GM18498 (cell line): Measurements from ENCODE around the gene ONECUT1.

ENCODE experiments used
- ATAC-seq: cut with Tn5 transposase; IDR thresholded peaks from one replicate; pipeline ENCODE4 v1.9.1; 2021; ENCODE audit warnings: mild to moderate bottlenecking, moderate library complexity; ENCODE audit not compliant: unreplicated experiment

The ONECUT1 gene

DNA sequence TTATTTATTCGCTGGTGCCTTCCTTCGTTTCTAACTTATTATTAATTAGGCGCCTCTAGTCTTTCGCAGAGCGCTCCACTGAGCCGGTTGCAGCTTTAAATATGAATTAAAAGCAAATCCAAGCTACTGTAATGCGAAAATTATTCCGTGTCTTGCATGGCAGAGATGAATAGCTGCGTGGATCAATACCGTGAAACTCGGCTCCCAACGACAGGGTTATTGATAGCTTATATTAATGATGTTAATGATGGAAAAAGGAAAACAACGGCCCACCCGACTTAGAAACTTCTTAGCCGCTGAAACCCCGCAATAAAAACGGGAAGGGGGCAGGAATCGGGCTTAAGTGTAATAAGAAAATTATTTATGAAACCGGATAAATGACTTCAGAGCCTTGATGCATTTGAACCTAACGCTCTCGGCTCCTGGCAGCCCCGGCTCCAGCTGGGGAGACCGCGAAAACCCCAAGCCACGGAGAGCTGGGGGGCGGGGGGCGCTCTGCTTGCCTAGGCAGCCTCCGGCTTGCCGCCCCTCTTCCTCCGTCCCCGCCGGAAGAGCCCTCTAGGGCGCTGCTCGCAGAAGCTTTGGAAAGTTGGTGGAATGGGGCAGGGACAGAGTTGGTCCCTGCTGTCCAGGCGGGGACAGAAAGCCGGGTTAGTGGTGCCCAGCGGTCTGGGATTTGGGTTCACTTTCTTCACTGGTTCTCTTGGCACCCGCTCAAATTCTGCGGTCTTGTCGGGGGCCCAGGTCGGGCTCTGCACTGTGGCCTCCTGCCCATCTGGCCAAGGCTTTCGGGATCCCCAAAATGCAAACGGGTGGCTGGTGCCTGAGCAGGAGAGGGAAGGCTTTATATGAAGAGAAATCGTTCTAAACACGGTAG is 7.7 kb upstream of the ONECUT1 start:
- ATAC-seq, result no peak

DNA sequence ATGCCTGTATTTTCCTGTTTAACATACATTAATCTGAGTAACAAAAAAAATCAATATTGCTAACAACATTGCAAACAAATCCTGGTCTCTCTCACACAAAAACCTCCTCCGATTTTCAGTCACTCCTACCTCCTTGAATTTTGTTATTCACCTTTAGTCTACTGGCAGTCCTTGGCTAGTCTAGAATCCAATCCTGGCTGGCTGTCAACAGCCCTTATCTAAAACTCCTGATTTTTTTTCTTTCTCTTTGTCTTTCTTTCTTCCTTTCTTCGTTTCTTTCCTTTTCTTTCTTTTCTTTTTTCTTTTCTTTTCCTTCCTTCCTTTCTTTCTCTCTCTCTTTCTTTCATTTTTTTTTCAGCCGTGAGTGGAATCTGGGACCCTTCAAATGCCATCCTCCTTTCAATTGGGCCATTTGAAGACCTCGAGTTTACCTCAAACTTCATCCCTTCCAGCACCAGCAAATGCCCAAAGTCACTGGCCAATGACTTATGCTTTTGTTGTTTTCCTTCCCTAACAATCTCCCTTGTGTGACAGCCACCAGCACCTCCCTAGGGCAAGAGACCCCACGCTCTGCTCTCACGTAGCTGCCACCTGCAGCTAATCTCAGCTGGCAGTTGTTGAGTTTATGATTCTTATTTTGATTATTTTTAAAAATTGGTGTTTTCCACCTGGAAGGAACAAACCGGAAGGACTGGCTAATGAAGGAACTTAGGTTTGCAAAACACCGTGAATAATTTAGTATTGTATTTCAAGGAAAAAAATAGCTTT is 6.8 kb upstream of the ONECUT1 start:
- no peak for ATAC-seq

DNA sequence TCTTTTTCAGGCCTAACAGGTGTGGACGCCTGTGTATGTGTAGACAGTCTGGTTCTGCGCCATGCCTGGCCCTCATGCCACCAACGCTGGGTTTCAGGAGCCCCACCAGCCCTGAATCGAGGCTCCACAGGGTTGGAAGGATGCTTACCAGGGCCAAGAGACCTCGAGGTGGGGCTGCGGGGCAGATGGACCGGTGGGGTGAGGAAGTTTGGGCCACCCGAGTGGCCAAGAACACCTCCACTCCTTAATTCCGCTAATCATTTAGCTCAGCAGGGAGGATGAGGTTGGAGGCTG is 6.0 kb upstream of the ONECUT1 start:
- ATAC-seq, result no peak

DNA sequence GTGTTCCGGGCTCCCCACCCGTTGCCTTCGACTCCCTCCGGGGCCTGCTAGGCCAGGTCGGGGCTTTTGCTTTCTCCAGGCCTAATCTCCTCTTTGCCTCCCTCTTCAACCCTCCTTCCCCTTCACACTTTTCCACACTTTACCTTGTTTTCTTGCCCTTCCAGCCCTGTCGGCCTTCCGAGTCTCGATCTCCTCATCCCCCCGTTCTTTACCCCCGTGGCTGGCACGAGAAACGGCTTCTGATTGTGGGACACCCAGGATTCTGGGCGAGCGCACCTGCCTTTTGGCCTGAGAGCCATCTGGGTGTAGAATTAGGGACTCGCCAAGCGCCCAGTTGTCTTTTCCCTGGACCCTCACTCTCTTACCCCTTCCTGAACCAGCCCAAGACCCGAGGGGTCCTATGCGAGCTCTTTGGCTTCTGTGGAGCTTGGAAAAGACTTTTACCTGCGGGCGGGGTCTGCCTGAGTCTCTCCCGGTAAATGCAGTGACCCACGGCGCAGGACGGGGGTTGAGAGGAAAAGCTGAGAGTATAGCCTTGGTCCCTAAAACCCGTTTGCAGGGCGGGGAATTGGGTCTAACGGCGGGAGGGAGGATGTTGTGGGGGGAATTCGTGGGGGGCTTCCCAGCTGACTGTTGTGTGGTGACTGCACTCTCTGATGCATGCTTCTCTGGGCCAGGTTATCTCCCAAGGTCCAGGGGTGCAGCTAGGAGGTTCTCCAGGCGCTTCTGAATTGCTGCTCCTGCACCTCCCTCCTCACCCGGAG is 5.5 kb upstream of the ONECUT1 start:
- ATAC-seq, result no peak

DNA sequence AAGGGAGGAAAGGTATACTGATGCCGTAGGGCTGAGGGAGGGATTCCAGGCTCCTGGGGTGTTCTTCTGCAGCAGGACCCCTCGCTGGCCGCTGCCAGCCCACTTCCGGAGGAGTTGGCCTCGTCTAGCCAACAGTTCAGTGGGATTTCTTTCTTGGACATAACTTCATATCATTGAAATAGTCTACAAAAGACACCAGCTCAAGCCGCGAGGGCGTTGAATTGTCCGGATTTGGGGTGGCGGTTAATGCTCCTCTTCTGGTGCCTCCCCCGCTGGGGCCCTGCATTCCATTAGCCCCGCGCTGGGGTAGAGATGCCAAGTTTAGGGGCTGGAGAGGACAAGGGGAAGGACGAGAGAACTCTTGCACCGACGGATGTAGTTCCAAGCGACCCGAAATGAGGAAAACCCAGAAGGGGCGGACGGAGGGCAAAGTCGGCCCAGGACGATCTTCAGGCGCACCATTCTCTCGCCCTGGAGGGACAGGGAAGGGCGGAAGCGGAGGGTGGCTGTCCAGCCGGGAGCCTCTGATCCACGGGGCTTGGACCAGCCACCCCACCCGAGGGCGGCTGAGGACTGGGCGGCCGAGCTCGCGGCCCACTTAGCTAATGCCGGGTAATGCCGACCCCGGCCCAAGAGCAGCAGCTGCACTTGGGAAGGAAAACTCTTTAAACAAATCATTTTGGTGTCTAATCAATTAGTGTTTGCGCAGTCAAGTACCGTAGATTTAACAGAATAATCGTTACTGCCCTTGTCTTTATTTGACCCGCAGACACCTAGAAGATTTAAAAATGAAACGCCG is 4.7 kb upstream of the ONECUT1 start:
- no peak for ATAC-seq

DNA sequence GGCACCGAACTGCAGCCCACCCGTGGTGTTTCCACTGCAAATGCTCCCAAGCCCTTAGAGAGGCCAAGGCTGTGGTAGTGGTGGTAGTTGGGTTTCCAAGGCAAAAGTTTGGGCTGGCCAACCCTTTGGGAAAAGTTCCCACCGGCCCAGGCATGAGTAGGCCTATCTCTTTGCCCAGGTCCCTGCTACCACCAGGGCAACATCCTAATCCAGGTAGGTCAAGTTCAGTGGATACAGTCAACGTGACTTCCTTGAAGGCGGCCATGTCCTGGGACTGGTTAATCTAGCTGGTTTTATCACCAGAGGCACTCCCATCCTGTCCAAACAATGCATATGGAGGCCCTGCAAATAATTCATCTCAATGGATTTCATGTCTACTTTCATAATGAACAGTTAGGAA is 1.6 kb upstream of the ONECUT1 start:
- no peak for ATAC-seq

DNA sequence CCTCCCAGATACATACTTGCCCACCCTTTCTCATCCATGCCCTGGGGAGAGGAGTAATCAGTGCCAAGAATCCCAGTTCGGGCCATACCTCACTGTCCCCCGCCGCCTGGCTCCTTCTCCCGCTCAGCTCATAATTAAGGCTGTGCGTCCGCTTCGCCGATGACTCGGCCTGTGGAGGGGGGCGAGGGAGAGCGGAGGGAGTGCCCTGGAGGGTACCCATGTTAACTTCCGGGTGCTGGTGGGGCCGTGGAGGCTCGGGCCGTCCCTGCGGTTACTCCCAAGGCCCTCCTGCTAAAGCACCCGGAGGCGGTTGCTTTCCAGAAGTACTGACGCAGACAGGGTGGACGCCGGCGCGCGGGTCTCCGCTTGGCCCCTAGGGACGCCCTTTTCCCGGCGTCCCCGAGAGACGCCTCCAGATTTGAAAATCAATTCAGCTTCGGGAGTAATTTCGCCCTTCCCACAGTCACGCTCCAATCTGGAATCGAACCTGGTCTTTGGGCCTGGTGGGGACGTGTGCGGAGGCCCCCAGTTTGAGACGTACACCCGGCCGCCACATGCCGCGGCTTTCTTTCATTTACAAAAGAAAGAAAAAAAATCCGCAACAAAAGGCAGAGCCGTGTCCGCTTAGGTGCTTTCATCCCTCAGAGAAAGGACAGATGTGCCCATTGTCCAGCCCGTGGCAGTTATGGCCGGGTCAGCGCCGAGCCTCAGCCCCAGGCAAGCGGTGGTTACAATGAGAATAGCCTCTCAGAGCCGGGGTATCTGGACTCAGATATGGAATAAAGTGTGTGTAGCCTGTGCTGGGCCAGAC is 1.0 kb upstream of the ONECUT1 start:
- no peak for ATAC-seq

DNA sequence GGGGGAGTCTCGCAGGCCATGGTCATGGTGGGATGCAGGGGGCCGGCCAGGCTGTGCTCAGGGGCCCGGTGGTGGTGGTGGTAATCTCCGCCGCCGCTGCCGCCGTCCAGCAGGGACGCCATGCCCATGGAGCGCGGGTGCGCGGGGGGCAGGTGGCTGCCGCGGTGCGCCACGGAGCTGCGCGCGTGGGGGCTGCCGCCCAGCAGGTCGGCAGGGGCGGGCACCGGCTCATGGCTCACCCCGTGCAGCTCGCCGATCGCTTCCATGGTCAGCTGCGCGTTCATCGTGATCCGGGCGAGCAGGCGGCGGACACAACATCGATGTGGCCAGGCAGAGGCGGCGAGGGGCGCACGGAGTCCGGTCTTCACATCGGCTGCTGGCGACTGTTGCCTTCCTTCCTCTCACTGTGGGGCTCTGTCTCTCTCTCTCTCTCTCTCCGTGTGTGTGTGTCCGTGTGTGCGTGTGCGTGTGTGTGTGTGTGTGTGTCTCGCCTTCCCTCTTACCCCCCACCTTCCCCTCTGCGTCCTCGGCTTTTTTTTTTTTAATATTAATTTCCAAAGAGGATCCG is 451 bp downstream of the ONECUT1 start:
- no peak for ATAC-seq

DNA sequence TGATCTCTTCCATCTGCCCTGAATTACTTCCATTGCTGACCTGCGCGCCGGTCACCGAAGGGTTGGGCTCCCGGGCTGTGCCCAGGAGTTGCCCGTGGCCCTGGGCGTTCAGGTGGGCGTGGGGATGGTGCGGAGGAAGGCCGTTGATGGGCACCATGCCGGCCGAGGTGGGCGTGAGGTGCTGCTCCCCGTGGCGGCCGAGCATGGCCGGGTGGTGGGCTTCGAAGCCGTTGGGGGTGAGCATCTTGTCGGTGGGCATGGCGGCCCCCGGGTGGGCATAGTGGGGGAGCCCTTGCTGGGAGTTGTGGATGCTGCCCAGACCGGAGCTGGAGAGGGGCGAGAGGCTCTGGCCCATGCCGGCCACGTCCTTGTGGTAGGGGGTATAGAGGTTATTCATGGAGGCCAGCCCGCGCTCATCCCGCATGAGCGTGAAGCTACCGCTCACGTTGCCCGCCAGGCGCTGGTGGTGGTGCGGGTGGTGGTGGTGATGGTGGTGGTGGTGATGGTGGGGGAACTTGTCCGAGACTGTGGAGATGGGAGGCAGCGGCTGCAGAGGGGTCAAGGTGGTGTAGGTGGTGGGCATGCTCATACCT is 1.0 kb downstream of the ONECUT1 start:
- ATAC-seq, result no peak

DNA sequence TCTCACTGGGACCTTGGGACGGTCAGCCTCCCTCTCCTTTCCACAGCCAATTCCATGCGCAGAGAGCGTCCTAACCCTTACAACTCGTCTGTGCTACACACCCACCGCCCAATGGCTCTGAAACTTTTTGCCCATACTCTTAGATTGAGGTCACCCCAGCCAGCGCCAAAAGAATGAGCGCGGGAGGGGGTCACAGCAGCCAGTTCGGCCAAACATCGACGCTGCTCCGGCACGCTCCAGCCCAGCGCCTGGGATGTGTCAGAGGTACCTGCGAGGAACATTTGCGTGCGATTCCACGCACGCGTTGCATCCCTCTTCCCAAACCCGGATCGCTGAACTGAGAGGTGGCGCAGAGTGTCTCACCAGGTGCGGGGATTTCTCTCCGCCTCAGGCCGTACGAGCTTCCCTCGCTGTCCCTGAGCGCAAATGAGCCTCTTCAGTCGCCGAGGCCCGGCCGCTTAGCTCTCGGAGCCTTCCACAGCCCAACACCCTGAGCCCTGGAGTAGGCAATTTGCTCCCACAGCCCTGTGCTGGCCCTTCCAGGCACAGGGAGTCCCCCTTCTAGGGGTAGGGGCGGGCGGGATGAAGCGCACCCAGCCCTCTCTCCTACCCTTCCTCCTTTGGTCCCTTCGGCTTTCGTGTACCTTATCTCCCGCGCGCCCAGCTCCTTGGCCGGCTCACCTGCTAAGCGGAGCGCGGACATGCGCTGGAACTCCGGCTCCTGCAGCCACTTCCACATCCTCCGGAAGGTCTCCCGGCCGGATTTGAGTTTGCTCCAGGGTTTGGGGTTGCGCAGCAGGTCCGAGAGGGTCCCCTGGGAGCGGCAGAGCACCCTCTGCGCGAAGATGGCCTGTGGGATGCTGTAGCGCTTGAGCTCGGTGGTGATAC is 1.8 kb downstream of the ONECUT1 start:
- ATAC-seq, result no peak

DNA sequence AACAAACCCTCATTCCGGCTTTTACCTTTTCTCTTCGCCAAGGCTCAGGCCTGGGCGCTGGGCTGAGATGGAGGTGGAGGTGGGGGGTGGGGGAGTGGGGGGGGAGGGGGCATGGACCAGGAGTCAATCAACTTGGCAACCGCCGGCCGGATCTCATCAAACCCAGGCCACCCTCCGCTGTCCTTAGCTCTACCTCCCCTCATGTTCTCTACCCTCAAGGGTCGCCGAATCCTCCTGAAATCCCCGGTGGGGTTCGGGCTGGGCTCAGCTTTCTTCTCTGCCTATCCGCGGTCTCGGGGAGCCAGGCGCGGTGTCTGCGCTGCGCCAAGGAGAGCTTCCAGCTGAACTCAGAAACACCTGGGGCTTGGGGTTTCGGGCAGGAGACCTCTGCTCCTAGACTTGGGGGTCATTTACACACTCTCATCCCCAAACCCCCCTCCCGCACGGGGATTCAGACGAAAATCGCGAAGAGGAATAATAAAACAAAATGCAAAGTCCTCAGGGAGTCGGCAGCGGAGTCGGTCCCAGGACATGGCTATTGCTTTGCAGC is 2.5 kb downstream of the ONECUT1 start:
- no peak for ATAC-seq

DNA sequence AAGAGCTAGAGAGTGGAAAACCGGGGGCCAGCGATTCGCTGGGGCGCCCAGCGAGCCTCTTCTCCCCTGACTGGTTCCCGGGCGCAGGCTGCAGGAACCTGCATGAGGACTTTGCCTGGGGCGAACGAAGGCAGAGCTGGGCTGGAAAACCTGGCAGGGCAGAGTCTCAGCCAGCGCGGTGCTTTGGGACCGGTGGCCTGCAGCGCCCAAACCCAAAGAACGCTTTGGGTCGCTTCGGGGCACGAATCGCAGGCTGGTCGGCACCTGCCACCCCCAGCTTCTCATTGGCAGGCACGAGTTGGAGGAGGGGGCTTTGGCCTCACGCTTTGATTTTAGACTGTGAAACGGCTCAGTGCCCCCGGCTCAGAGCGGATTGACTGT is 3.0 kb downstream of the ONECUT1 start:
- ATAC-seq, result no peak

DNA sequence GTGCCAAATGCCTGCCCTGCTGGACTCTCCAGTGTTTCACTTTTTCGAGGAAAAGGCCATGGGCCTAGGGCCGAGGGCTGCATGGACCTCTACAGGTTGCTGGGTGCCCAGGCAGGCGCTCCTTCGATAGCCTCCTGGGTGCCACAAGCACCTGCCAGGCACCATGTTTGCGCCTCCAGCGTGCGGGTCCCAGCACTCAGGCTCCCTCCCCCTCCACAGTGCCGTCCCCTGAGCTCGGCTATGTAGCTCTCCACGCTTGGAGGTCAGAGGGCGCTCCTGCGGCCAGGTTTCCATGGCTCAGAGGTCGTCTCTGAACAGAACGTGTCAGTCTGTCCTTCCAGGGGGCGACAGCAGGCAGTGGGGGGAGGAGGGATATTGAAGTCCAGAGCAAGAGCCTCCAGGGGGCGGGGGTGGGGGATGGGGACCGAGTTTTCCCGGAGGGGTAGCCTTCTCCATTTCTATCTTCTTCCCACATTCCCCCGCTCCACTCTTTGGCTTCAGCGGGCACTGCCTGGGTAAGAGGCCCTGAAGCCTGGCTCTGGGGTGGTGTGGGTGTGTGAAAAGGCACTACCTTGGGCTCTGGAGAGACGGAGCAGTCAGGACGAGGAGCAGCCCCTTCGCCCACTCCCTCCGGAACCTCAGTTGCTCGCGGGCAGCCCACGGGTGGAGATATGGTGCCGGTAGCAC is 3.6 kb downstream of the ONECUT1 start:
- ATAC-seq, result no peak

DNA sequence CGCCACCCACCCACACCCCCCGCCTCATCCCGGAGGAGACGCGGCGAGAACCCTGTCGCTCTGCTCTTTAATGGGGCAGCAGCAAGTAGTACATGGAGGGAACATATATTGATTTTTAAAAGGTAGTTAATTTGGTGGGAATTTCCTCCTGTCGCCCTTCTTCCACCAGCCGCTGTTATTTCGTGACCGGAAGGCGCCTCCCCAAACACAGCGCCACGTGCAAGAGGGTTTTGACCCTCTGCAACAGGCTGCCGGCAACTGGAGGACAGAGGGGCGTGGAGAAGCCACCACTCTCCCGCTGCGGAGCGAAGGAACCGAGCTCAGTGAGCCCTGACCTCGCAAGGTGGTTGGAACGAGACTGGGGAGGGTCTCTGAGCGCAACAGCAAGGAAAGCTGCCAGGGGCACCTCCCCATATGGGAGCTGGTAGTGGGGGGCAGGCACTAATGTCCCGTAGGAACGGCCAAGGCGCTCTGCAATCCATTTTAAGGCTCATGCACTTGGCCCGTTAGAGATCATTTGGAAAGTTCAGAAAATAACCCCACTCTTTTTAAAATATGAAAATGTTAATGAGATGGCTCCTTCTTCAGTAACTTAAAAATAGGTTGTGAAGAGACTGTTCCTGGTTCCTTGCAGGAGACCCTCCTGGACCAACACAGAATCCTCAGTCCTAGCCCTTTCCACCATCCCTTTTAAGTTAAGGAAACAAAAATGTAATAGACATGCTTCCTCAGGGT is 4.3 kb downstream of the ONECUT1 start:
- no peak for ATAC-seq

DNA sequence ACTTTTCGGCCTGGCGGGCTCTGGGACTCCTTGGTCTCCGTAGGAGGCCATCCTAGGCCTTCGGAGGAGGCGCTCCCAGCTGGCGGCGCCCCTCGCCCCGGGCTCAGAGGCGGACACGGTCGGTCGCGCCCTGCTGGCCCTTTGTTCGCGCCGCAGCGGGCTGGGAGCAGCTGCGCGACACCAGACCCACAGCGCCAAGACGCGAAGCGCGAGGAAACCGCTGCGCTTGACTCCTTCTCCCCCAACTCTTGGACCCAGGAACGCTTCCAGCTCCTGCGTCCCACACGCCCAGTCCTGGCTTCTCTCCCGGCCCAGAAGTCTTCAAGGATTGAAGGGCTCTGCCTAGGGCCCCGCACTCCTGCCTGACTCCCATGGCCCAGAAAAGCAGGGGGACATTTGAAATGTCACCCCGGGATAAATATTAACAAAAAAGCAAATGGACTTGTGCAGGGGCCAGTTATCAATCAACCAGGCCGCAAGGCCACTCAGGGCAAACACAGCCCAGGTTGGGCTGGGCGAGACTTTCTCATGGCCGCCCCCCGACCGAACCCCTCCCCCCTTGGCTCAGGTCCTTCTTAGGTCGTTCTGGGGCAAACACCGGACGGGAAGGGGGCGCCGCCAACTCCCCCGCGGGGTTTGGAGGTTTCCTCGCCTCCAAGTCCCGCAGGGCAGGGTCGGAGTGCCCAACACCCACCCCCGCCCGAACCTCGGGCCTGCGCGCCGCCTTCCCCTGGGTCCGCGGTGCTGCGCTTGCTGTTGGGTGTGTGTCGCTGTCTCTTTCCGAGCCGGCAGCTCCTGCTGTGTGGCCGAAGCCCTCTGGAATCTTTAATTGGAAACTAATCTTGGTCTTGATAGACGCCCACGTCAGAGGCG is 5.1 kb downstream of the ONECUT1 start:
- ATAC-seq, result no peak
